ENCODE results near the gene MBTPS1.

GRCh38 chr16:84045818-84046470, 70.8 kb downstream of the MBTPS1 start:
- TF ChIP-seq CTCF (conservative IDR thresholded peaks at IDR 0.05 in 1 of 2, IDR thresholded peaks at IDR 0.05 in 1 of 2; ENCODE audit: low read depth in 1 of 2, low read length in 2 of 2) (no peak), EZH2 (IDR thresholded peaks at IDR 0.05; ENCODE audit: low read length, missing control alignments) (no peak)

Measured in fibroblast of lung (primary cell).